AG04449 (cell line): ENCODE measurements around the gene NFIX.

ENCODE experiments used
- CTCF ChIA-PET: fragments of 350-600 bp; formaldehyde crosslinking; extraction: SDS; loops from one replicate; lab custom pipeline; 2021; ENCODE audit warnings: antibody characterized with exemption; lab: Yijun Ruan, JAX
- POLR2A ChIA-PET: fragments of 400-600, 350-600 bp; formaldehyde crosslinking; extraction: SDS; loops from one replicate; lab custom pipeline; 2020; ENCODE audit warnings: antibody characterized with exemption, inconsistent platforms; lab: Yijun Ruan, JAX
- DNase-seq: peaks from one replicate; pipeline ENCODE4 v3.0.0-alpha.2; 2010; ENCODE audit warnings: low read depth, low spot score
- H3K4me3 ChIP-seq: 2 replicates; pipeline ENCODE4 v1.5.1; 2011; ENCODE audit warnings: low read depth, mild to moderate bottlenecking, control low read depth, low read length
- TF ChIP-seq, protein P1 (sequence below): IDR thresholded peaks from one replicate; pipeline ENCODE4 v1.5.1; 2011; ENCODE audit warnings: mild to moderate bottlenecking, moderate library complexity, low read length, control low read depth, inconsistent platforms; ENCODE audit not compliant: insufficient read depth; ENCODE audit errors: missing control alignments

NFIX gene

DNA sequence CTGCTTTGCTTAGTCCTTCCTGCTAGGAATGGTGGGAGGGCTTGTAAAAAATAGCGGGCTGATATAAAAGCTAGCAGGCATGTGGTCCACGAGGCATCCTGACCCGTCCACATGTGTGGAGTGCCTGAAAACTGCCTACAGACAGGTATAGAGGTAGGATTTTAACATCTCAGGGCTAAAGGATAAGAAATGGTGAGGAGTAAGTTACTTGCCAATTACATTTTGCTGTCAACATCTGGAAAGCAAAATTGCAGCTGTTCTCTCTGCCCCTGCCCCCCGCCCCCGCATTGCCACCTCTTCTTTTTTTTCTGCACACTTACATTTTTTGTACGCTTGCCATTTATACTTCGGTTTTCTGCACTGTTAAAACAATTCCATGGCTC lies 21.0 kb downstream of the NFIX start:
- CTCF ChIA-PET, result interaction anchor here (1.7 to 3.4 kb wide), 2 partner anchors 11 to 18 kb away, joined by 7 to 13 read pairs; no protein-coding TSS in a partner anchor
- no peak overlapping the region for H3K4me3 ChIP-seq
- no peak for DNase-seq
- TF ChIP-seq, protein P1, sequence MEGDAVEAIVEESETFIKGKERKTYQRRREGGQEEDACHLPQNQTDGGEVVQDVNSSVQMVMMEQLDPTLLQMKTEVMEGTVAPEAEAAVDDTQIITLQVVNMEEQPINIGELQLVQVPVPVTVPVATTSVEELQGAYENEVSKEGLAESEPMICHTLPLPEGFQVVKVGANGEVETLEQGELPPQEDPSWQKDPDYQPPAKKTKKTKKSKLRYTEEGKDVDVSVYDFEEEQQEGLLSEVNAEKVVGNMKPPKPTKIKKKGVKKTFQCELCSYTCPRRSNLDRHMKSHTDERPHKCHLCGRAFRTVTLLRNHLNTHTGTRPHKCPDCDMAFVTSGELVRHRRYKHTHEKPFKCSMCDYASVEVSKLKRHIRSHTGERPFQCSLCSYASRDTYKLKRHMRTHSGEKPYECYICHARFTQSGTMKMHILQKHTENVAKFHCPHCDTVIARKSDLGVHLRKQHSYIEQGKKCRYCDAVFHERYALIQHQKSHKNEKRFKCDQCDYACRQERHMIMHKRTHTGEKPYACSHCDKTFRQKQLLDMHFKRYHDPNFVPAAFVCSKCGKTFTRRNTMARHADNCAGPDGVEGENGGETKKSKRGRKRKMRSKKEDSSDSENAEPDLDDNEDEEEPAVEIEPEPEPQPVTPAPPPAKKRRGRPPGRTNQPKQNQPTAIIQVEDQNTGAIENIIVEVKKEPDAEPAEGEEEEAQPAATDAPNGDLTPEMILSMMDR, result no peak
- POLR2A ChIA-PET, result no interaction called here

DNA sequence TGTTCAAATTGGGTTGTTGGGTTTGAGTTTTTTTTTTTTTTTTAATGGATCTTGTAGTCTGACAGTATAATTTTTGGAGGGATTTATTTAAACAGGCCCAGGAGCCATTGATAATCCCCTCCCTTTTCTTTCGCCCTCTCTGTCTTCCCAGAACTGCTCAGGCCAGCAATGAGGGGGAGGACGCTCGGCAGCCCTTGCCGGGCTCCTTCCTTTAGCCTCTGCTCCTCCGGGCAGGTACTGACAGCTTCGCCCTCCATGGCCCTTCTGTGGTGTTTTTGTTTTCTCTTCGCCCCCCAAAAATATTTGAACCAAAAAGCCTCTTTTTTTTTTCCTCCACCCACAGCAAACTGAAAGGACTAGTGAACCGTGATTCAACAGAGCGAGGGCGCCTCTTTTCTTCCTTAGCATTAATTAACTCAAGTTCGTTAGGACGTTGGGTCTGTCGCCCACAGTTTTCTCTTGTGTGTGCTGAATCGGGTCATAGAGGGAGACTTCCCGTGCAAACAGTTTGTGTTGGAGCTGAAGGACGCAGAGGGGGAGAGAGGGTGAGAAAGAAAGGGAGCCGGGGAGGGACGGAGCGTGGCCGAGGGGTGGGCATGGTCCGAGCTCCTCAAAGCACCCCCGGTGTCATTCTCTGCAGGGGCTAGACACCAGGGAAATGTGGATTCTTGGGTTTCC lies 21.5 kb downstream of the NFIX start:
- no peak overlapping the region for H3K4me3 ChIP-seq

DNA sequence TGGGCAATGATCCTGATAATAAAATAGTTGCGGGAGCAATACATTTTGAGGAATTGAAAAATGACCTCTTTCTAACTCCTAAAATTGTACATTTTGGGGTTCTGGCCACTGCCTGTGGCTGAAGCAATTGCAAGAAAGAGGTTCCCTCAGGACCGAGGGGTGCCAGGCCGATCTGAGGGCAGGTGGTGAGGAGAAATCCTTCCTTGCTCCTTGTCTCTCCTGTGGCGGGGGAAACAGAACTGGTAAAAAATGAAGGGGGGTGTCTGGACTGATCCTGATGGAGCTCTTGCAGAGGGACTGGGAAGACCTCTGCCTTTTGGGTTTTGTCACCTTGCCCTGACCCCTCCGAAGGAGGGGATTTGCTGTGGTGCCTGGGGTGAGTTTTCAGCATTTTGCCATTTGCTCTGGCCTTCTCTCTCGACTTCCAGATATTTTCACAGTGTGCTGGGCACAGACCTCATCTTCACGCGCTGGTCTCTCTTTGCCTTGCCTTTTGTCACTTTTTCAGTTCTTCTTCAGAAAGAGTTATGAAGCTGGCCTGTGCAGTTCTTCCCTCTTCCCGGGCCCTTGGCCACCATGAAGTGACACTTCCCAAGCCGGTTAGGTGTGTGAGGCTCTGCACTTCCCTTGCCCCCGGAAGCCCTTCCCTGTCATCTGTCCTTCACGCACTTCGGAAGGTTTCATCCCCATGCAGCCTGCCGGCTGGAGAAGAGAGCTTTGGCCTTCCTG lies 22.2 kb downstream of the NFIX start:
- TF ChIP-seq, protein P1, result no peak
- no peak overlapping the region for H3K4me3 ChIP-seq
- POLR2A ChIA-PET, result interaction anchor here (0.6 kb wide), 1 partner anchor 11 kb away, joined by 3 read pairs; no protein-coding TSS in a partner anchor
- no peak for DNase-seq
- CTCF ChIA-PET, result interaction anchor here (0.7 to 3.4 kb wide), 7 partner anchors 12 to 52 kb away, joined by 3 to 13 read pairs (median 4); no protein-coding TSS in a partner anchor

More for the DNA sequence above, 21.5 kb downstream of the NFIX start:
- DNase-seq, result no peak
- TF ChIP-seq, protein P1, result no peak
- ChIA-PET POLR2A (no interaction called here), CTCF (interaction anchor here (1.7 to 3.4 kb wide), 3 partner anchors 11 to 52 kb away, joined by 5 to 13 read pairs (median 7); no protein-coding TSS in a partner anchor)

DNA sequence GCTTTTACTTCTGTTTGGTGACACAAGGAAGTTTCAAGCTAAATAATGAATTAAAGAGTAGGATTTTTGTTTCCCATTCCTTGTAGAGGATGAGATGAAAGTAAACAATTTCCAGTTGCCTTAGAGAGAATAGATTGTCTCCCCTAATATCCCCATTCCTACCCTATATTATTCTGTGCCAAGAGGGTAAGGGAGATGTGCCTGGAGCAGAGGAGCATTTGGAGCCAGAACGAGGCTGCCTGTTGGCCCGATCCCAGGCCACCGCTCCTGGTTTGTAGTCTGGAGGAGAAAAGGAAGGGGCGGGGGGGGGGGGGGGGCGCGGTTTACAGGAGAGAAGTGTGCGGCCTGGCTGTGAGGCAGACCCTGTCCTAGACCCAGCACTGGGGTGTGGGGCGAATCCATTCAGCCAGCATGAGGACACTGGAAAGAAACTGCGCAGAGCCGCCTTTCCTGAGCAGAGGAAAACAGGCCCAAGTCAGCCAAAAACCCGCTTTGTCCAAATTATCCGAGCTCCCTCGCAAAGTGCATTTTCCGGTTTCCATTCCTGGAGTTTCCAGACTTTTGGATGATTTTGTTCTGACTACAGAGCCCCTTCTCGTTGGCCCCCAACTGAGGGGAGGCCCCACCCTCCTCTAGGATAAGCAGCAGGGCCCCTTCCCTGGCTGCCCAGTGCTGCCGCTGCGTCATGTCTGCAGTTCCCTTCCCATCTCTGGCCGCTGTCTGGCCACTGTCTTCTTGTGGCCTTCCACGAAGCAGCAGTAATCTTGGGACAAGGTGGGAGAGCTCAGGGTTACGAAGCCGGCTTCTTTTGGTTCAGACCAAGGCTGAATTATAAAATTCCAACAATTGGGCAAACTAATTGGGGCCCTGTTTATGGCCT lies 23.0 kb downstream of the NFIX start:
- TF ChIP-seq, protein P1, result no peak
- ChIA-PET POLR2A (interaction anchor here (0.6 kb wide), 1 partner anchor 12 kb away, joined by 3 read pairs; no protein-coding TSS in a partner anchor), CTCF (interaction anchor here (0.7 to 3.4 kb wide), 7 partner anchors 13 to 53 kb away, joined by 3 to 13 read pairs (median 4); no protein-coding TSS in a partner anchor)
- H3K4me3 ChIP-seq, result no peak overlapping the region
- DNase-seq, result no peak

DNA sequence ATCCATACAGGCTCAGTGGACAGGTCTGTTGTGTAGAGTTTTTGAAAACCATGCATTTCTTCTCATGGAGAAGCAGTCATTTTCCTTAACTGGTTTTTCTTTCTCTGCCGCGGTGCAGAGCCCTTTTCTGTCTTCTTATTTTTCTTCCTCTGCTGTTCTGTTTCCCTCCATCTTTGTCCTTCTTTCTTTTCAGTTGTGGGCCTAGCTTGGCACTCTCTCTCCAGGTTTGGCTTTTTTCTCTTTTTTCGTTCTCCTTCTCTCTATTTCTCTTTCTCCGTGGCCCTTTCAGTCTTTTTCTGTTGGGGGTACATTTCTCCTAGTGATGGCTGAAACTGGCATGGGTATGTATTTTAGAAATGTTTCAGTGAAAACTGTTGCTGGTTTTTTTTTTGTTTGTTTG lies 24.1 kb downstream of the NFIX start:
- H3K4me3 ChIP-seq, result no peak overlapping the region
- TF ChIP-seq, protein P1, result no peak
- POLR2A ChIA-PET, result no interaction called here
- no peak for DNase-seq
- CTCF ChIA-PET, result no interaction called here
